Bronchial smooth muscle cell (primary cell): ENCODE measurements around the gene TM4SF18. TPM values are rescaled to one million over a fixed set of nuclear protein-coding genes. Genes with fewer than 3 reads are reported as not detected.

Experiments
- total RNA-seq: library from RNA; depleted of rRNA; stranded (reverse); fragments of >200 nt; gene quantifications from 2 replicates; pipeline ENCODE4 v1.2.1, GENCODE V29; 2014

Gene TM4SF18, protein sequence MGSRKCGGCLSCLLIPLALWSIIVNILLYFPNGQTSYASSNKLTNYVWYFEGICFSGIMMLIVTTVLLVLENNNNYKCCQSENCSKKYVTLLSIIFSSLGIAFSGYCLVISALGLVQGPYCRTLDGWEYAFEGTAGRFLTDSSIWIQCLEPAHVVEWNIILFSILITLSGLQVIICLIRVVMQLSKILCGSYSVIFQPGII
- total RNA-seq: under 0.01 TPM in 1 of 2 replicates, not detected in the other

DNA sequence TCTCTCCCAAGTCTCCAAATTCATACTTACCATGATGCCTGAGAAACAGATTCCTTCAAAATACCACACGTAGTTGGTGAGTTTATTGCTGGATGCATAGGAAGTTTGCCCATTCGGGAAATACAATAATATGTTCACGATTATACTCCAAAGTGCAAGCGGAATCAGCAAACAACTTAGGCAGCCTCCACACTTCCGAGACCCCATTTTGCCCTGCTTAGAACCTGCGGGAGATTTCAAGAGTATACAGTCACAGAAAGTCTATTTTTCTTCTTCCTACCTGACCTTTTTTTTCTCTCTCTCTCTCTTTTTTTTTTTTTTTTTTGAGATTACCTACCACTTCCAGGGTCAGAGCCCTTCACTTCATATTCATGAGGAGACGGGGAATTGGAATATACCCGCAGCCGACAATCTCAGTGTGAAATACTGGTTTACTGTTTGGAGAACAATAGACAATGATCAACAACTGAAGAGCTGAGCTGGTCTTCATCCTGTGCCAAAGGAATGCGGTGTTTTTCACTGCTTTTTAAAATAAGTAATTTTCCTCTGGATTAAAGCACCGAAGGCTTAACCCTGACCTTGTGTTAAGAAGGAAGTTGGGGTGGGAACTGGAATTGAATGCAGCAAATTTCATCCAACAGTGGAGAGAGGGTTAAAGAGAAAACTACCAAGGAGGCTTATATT, at the start of gene TM4SF18:
Gene TM4SF18, minus strand, starts transcription at position 461 of the 684 bp plus-strand sequence. Its CDS starts 254 bp downstream, at position 207.

DNA sequence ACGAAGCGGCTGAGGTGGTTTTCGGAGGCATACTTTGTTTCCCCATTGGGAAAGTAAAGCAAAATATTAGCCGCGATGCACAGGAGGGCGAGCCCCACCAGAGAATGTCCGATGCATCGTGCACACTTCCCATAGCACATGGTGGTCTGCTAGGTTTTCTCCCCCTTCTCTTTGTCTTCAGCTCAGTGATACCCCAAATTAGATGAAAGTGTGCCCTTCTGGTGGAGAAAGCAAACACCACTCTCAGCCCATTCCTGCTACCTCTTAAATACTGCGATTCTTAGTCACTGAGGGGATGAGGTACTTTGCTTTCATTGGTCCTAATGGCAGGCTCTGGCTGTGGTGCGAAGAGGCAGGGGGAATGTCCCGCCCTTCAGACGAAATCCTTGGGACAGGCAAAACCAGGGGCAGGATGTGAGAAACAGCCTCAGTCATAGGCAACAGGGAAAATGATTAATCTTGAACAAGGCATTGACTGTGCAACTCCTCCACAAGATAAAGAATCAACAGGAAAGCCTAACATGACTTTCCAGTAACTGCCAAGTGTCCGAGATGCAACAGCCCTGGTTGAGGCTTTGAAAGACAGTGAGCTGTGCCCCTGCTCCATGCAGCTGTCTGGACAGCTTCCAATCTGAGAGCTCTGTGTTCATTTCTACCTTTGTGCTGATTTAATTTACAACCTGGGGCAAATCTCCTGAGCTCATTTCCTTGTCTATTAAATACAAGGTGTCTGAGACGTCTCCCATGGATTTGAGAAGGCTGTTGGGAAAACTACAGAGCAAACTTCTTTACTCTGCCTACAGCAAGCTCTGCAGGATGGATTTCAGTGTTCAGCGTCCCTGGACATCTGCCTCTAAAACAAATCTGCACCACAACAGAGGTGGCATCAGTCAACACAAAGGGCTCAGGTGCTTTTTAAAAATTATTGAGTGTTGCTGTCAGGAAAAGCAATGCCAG, 44.2 kb upstream of the TM4SF18 start, which contains the start of gene TM4SF1:
Gene TM4SF1, minus strand, starts transcription at position 242 of the 957 bp plus-strand sequence. Its CDS starts 102 bp downstream, at position 140.

Other genes starting within 250 kb of the TM4SF18 start
- 27.7 and 40.2 TPM in 2 replicates for gene HLTF, start 247.1 kb downstream of the TM4SF18 start, total RNA-seq
- gene HPS3, start 204.0 kb downstream of the TM4SF18 start, total RNA-seq: 19.1 and 23.6 TPM in 2 replicates
- 0.52 TPM in 1 of 2 replicates, not detected in the other for gene CP, start 111.8 kb downstream of the TM4SF18 start, total RNA-seq
- 59.8 and 183 TPM in 2 replicates for gene TM4SF1, start 44.0 kb upstream of the TM4SF18 start, total RNA-seq
- gene TM4SF4, start 141.1 kb upstream of the TM4SF18 start, total RNA-seq: 0.16 TPM in 1 of 2 replicates, not detected in the other